T1000 (cell line): ENCODE results near the gene C4orf50.

ENCODE experiments used
- DNase-seq: peaks from one replicate; lab custom pipeline; 2025; ENCODE audit warnings: mixed read lengths; lab: John Stamatoyannopoulos, UW

Gene C4orf50

GRCh38 chr4:5992828-5993321 lies 25.4 kb downstream of the C4orf50 start:
- DNase-seq = no peak

GRCh38 chr4:5992171-5992827 lies 25.9 kb downstream of the C4orf50 start:
- DNase-seq = no peak

- DNase-seq = no peak
These were observed 26.8 kb downstream of the C4orf50 start for GRCh38 chr4:5991405-5991804.

- DNase-seq = no peak
These were observed 27.6 kb downstream of the C4orf50 start for GRCh38 chr4:5990446-5991160.

GRCh38 chr4:5989236-5990225 lies 28.7 kb downstream of the C4orf50 start:
- no peak for DNase-seq

GRCh38 chr4:5988086-5988845 lies 30.0 kb downstream of the C4orf50 start:
- no peak for DNase-seq

GRCh38 chr4:5984843-5985242 lies 33.4 kb downstream of the C4orf50 start:
- DNase-seq = no peak

- DNase-seq = no peak
These were observed 35.9 kb downstream of the C4orf50 start for GRCh38 chr4:5982156-5982973.

GRCh38 chr4:5980436-5981155 lies 37.6 kb downstream of the C4orf50 start:
- DNase-seq = no peak

- DNase-seq = no peak
These were observed 38.2 kb downstream of the C4orf50 start for GRCh38 chr4:5979981-5980380.

- DNase-seq = no peak
These were observed 41.3 kb downstream of the C4orf50 start for GRCh38 chr4:5976921-5977320.

- no peak for DNase-seq
These were observed 41.8 kb downstream of the C4orf50 start for GRCh38 chr4:5976431-5976830.

GRCh38 chr4:5974321-5974720 lies 43.9 kb downstream of the C4orf50 start:
- DNase-seq = no peak

GRCh38 chr4:5973486-5974220 lies 44.6 kb downstream of the C4orf50 start:
- DNase-seq = no peak

- DNase-seq = no peak
These were observed 45.2 kb downstream of the C4orf50 start for GRCh38 chr4:5973033-5973432.

- no peak for DNase-seq
These were observed 45.7 kb downstream of the C4orf50 start for GRCh38 chr4:5972571-5972970.

GRCh38 chr4:5971078-5971450 lies 47.2 kb downstream of the C4orf50 start:
- DNase-seq = no peak

- DNase-seq = no peak
These were observed 47.7 kb downstream of the C4orf50 start for GRCh38 chr4:5970381-5971077.

GRCh38 chr4:5969777-5970176 lies 48.5 kb downstream of the C4orf50 start:
- DNase-seq = no peak
